GM19043 (cell line): Measurements from ENCODE around the gene VANGL2.

Source experiments
- ATAC-seq: cut with Tn5 transposase; IDR thresholded peaks from one replicate; pipeline ENCODE4 v1.9.1; 2021; ENCODE audit warnings: low read depth; ENCODE audit not compliant: unreplicated experiment

VANGL2 gene

GRCh38 chr1:160400223-160400645 lies at the start of gene VANGL2:
Gene VANGL2 (plus strand): TSS chr1:160400564. CDS start chr1:160415838, 15,274 bp downstream.
- no peak for ATAC-seq

DNA sequence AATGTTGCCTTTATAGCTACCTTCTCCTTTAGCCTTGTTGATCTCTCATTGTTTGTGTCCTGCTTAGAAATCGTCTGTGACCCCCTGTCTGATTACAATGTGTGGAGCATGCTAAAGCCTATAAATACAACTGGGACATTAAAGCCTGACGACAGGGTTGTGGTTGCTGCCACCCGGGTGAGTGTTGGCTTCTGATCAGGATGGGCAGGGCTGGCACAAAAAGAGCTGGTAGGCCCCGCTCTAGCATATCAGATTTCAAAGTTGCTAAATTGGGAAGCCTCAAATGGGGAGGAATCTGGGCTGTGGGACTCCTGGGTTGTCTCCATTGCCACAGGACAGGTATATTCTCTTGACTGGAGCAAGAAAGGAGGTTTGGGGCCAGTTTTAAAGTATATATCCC lies 48.7 kb upstream of the VANGL2 start:
- ATAC-seq, result no peak

- no peak for ATAC-seq
Observed at GRCh38 chr1:160352555-160352954, 47.8 kb upstream of the VANGL2 start.

- ATAC-seq, result no peak
Observed at GRCh38 chr1:160353223-160353622, 47.1 kb upstream of the VANGL2 start.

DNA sequence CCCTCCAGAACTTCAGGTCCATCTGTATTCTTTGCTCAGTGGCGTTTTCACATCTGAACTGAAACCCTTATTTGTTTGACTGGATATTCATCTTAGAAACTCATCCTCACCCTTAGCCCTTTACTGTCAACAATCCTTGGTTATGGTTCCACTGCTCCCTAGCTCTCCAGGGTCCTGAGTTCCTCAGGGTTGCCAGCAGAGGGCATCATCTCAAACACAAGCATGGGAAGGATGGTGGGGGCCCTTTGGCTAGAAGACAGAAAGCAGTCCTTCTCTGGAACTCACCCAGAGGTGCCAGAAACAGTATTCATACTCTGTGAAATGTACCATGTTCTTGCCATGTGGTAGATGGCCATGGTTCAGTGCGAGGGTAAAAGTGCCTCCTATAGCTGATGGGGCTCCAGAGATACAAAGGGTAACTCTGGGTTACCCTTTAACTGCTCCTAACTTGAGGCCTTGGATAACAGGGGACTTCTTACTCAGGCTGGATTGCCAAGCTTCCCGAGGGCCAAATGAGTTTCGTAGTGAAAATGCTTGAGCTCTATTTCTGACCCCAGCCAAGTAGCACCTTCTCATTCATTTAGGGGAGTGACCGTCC lies 45.9 kb upstream of the VANGL2 start:
- ATAC-seq, result no peak

DNA sequence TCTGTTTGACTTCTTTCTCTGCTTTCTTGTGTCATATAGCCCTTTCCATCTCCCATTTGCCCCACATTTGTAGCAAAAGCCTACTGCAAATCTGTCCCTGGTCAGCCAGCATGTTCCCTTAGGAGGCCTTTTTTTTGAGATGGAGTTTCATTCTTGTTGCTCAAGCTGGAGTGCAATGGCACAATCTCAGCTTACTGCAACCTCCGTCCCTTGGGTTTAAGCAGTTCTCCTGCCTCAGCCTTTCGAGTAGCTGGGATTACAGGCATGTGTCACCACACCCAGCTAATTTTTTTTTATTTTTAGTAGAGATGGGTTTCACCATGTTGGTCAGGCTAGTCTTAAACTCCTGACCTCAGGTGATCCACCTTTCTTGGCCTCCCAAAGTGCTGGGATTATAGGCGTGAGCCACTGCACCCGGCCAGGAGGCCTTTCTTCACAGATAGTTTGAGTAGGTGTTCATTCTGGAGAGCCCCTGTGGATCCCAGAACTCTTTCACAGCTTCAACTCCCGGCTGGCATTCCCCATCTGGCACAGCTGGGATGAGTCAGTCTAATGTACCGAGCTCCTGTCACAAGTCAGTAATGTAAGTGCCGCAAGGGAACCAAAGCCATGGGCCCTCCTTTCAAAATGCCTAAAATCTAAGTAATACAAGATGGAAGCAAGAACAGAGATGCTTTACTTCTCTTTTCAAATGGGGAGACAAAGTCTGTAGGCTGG lies 42.9 kb upstream of the VANGL2 start:
- ATAC-seq, result no peak

GRCh38 chr1:160358073-160358472 lies 42.3 kb upstream of the VANGL2 start:
- ATAC-seq, result no peak

GRCh38 chr1:160359559-160360226 lies 40.7 kb upstream of the VANGL2 start:
- ATAC-seq, result no peak

DNA sequence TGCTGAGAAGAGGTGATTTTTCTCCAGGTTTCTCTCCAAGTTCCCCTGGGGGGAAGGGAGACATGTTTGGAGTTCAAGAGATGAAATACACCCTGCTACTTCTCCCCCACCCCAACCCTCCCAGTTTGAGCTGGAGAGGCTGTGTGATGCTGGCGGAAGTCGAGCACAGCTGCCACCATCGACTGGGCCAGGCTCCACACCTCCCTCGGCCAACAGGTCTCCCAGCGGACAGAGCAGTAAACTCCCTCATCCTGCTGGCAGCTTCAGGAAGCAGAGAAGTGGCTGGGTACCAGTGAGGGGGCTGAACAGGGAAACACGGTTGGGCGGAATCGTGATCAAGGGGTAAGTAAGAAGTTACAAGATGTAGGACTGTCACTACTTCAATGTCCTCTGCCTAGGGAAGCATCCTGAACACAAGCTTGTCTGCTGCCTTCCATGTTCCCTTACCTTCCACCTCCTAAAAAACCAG lies 40.1 kb upstream of the VANGL2 start:
- ATAC-seq, result no peak

DNA sequence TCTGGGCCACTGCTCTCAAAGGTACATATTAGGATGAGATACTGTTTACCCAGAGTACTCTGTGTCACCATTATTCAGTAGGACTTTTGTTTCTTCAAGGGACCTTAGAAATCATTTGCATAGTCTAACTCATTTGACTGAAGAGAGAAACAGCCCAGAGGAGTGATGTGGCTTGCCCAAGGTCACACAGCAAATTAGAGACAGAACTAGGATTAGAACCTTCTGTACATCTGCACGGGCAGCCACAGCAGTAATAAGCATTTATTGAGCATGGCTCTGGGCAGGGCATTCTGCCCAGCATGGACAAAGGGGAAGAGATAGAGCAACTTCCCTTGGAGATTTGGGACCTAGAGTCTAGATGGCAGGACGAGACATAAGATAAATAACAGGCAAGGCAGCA lies 39.2 kb upstream of the VANGL2 start:
- ATAC-seq, result no peak

GRCh38 chr1:160361814-160362167 lies 38.6 kb upstream of the VANGL2 start:
- no peak for ATAC-seq

GRCh38 chr1:160362168-160362957 lies 38.0 kb upstream of the VANGL2 start:
- no peak for ATAC-seq

- no peak for ATAC-seq
Observed at GRCh38 chr1:160363010-160363409, 37.4 kb upstream of the VANGL2 start.

DNA sequence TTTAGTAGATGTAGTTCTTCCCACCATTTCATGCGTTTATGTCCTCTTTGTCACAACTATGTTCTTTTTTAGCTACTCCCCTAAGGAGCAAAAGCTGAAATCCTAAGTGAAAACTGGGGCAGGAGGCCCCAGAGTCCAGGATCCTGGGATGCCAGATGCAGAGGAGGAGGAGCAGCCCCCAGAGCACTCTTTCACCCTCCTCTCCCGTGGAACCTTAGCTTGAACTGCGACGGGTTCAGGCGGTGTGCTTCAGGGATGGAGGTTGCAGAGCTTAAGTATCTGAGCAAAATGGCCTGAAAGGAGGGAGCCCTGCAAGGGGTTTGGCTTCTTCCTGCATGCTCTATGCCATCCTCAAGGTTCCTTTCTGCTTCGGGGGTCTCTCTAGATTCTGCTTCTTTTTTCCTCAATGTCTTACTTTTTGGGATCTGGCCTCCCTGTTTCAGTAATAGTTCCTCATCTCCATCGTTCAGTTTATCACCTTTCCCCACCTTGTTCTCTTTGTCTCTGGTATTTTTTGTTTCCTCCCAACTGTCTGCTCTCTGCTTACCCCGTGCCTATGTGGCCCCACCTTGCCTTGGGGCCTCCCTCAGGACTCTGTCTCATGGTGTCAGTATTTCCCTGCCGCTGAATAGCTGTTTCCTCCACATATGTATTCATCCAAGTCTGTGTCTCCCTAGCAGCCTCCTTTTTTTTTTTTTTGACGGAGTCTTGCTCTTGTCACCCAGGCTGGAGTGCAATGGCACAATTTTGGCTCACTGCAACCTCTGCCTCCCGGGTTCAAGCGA lies 36.2 kb upstream of the VANGL2 start:
- ATAC-seq, result no peak

- no peak for ATAC-seq
Observed at GRCh38 chr1:160365325-160365724, 35.0 kb upstream of the VANGL2 start.

- ATAC-seq, result no peak
Observed at GRCh38 chr1:160366731-160367515, 33.4 kb upstream of the VANGL2 start, which contains the start of gene NHLH1. Gene NHLH1 (plus strand): TSS chr1:160367071. CDS start chr1:160370732, 3,661 bp downstream.

DNA sequence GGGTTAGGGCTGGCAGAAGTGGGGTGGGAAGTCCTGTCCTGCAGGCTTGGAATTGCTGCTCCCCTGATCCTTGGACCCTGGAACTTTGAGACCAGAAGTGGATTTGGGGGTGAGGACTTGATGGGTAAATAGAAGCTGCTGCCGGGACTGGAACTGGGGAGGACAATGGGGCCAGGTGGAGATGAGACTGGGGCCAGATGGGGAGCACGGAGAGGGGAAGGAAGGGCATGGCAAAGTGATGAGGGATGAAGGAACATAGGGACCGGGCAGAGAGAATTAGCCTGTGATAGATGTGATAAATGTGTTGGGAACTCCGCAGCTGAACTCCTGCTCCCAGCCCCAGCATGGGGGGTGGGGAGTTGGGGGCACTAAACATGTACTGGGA lies 32.9 kb upstream of the VANGL2 start:
- no peak for ATAC-seq

DNA sequence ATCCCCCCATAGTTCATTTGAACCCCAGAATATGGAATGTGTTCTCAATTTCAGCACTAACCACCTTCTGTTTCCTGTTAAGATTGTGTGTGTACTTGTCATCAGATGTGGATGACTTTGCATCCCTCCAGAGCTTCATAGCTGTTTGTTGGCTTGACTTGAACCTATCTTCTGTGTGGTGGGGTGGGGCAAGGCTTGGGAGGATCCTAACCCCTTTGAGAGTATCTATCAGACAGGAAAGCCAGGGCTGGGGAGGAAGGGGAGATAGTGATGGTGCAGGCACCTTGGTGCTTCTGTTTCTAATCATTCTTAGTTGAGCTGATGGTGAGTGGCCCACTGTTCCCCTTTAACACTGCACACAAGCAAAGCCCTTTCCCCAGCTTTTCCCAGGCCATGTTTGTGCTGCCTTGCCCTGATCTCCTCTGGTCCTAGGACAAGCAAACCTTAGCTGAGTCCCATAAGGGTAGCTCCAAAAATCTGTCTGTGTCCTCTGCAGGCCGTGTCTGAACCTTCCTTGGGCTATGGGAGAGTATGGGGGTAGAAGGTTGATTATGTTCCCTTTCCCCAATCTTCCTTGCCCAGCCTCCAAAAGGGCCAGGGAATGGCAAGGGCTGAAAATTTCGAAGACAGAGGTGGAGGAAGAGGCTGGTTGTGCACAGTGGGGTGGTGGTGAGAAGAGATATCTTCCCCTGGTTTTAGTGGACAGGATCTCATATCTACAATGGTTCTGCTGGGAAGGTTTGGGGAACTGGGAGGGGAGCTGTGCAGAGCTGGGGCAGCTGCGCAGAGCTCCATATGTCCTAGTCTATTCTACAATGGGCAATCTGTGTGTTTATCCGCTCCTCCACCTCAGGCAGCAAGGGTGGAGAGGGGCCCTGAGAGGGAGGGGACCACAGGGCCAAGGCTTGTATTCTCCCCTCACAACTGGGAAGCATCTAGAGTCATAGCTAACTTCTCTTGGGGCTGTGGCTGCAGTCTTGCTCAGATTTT lies 32.1 kb upstream of the VANGL2 start:
- no peak for ATAC-seq
